ENCODE measurements around the gene EXOSC9. TPM values are rescaled to one million over a fixed set of nuclear protein-coding genes. Genes with fewer than 3 reads are reported as not detected.

The EXOSC9 gene
- total and polyA plus RNA-seq, 9 donors, result 25.2 to 33.1 (median 30.4) TPM

DNA sequence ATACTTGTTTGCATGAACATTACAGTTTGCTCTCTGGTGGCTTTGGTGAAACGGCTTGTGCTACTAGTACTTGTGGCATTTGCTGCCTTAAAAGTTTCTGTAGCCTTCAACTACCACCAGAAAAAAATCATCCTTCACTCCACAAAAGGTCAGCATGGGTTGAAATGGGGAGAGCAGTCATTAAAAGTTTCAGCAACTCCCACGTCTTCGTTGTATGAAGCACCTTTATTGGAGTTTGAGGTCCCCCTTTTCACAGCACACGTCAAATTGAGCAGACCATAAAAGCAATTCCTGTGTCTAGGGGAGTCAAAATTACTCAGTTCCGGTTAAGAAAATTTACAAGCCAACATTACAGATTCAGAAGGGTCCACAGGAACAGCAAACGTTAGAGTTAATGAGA, 45.5 kb downstream of the EXOSC9 start:
- no peaks in the 10 kb centered on the region for H3K4me1 ChIP-seq (ENCODE audit: control insufficient read depth, insufficient read depth, low read length)
- H3K9me3 ChIP-seq (replicated peaks; ENCODE audit: control insufficient read depth, low read depth, low read length), result no peaks in the 10 kb centered on the region
- WGBS (ENCODE audit: insufficient coverage), result 40% methylated on average over 1 of the region's 6 CpGs
- H3K27me3 ChIP-seq (ENCODE audit: control insufficient read depth, insufficient read depth, low read length), result no peaks in the 10 kb centered on the region
- no peak overlapping the region for H3K27ac ChIP-seq (ENCODE audit: low read length)
- no peak for DNase-seq
- peaks cover 6% of the 10 kb centered on the region for H3K36me3 ChIP-seq (ENCODE audit: control insufficient read depth, insufficient read depth, low read length)
- H3K4me3 ChIP-seq (ENCODE audit: low read length), result no peak overlapping the region

DNA sequence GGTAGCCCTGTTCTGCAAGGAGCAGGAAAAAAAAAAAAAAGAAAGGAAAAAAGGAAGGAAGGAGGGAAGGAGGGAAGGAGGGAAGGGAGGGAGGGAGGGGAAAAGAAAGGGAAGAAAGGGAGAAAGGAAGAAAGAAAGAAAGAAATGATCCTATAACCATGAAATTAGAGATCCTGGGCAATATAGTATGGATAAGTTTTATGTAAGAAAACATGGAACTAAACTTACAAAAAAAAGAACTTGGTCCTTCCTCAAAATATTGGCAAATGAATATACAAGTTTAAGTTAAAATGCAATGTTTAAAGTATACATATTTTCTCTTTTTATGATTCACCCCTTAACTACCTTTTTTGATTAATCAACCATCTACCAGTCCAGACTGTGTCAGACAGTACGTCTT, 50.2 kb downstream of the EXOSC9 start:
- no peak overlapping the region for H3K27ac ChIP-seq (ENCODE audit: low read length)
- H3K4me1 ChIP-seq (ENCODE audit: control insufficient read depth, insufficient read depth, low read length), result no peaks in the 10 kb centered on the region
- DNase-seq, result no peak
- H3K27me3 ChIP-seq (ENCODE audit: control insufficient read depth, insufficient read depth, low read length), result no peaks in the 10 kb centered on the region
- H3K4me3 ChIP-seq (ENCODE audit: low read length), result no peak overlapping the region
- WGBS (ENCODE audit: insufficient coverage), result no CpG with 5 or more reads among the region's 1 CpG
- no peaks in the 10 kb centered on the region for H3K9me3 ChIP-seq (replicated peaks; ENCODE audit: control insufficient read depth, low read depth, low read length)
- H3K36me3 ChIP-seq (ENCODE audit: control insufficient read depth, insufficient read depth, low read length), result peaks cover 6% of the 10 kb centered on the region

GRCh38 chr4:121860121-121860520, 59.0 kb downstream of the EXOSC9 start:
- peaks cover 8% of the 10 kb centered on the region for H3K36me3 ChIP-seq (ENCODE audit: control insufficient read depth, insufficient read depth, low read length)
- no peaks in the 10 kb centered on the region for H3K4me1 ChIP-seq (ENCODE audit: control insufficient read depth, insufficient read depth, low read length)
- no peak for DNase-seq
- H3K27ac ChIP-seq (ENCODE audit: low read length), result no peak overlapping the region
- no peak overlapping the region for H3K4me3 ChIP-seq (ENCODE audit: low read length)
- H3K27me3 ChIP-seq (ENCODE audit: control insufficient read depth, insufficient read depth, low read length), result no peaks in the 10 kb centered on the region
- H3K9me3 ChIP-seq (replicated peaks; ENCODE audit: control insufficient read depth, low read depth, low read length), result no peaks in the 10 kb centered on the region

DNA sequence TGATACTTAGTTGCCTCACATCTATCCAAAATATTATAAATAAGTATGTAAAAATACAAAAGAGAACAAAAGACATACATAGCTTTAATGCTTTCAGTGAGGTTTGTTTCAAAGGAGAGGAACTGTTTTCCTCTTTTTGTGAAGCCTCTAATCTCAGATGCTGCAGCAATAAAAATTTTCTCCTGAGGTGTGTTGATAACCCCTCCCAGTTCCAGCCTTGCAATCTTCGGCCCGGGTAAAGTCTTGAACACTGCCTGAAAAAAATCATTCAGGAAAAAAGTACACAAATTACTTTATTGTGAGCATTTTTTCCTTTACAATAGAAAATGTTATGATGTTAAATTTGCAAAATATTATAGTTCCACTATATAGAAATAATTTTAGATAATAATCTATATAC, 60.3 kb downstream of the EXOSC9 start:
- no peak for DNase-seq
- no CpG with 5 or more reads among the region's 2 CpGs for WGBS (ENCODE audit: insufficient coverage)

DNA sequence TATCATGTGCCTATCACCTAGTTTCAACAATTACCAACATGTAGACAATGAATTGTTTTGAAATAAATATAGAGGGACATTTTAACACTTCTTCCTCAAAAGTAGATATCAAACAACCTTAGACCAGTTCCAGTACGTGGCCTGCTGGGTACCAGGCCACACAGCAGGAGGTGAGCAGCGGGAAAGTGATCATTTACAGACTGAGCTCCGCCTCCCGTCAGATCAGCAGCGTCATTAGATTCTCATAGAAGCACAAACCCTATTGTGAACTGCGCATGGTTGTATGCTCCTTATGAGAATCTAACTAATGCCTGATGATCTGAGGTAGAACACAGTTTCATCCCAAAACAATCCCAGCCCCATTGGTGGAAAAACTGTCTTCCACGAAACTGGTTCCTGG, 62.7 kb downstream of the EXOSC9 start:
- peaks cover 4% of the 10 kb centered on the region for H3K36me3 ChIP-seq (ENCODE audit: control insufficient read depth, insufficient read depth, low read length)
- 81% methylated on average over 5 of the region's 7 CpGs for WGBS (ENCODE audit: insufficient coverage)
- H3K4me3 ChIP-seq (ENCODE audit: low read length), result no peak overlapping the region
- H3K27me3 ChIP-seq (ENCODE audit: control insufficient read depth, insufficient read depth, low read length), result no peaks in the 10 kb centered on the region
- no peaks in the 10 kb centered on the region for H3K4me1 ChIP-seq (ENCODE audit: control insufficient read depth, insufficient read depth, low read length)
- H3K9me3 ChIP-seq (replicated peaks; ENCODE audit: control insufficient read depth, low read depth, low read length), result no peaks in the 10 kb centered on the region
- no peak for DNase-seq
- H3K27ac ChIP-seq (ENCODE audit: low read length), result no peak overlapping the region

More for the DNA sequence above, 60.3 kb downstream of the EXOSC9 start:
- H3K27me3 ChIP-seq (ENCODE audit: control insufficient read depth, insufficient read depth, low read length), result no peaks in the 10 kb centered on the region
- H3K36me3 ChIP-seq (ENCODE audit: control insufficient read depth, insufficient read depth, low read length), result peaks cover 8% of the 10 kb centered on the region
- H3K4me1 ChIP-seq (ENCODE audit: control insufficient read depth, insufficient read depth, low read length), result no peaks in the 10 kb centered on the region
- H3K9me3 ChIP-seq (replicated peaks; ENCODE audit: control insufficient read depth, low read depth, low read length), result no peaks in the 10 kb centered on the region
- no peak overlapping the region for H3K4me3 ChIP-seq (ENCODE audit: low read length)
- H3K27ac ChIP-seq (ENCODE audit: low read length), result no peak overlapping the region

Other genes starting within 250 kb of the EXOSC9 start
- 201 TPM for gene ANXA5, start 104.3 kb upstream of the EXOSC9 start, total RNA-seq
- 100 to 1,000 TPM; 271 to 498 (median 310) TPM for gene ANXA5, start 104.3 kb upstream of the EXOSC9 start, polyA plus RNA-seq (ENCODE audit: insufficient read depth in 1 of 8, insufficient read length in 8 of 8, low replicate concordance in 1 of 8)
- 0.66 TPM for gene SMIM43, start 36.2 kb upstream of the EXOSC9 start, total RNA-seq
- gene SMIM43, start 36.2 kb upstream of the EXOSC9 start, polyA plus RNA-seq (ENCODE audit: insufficient read depth in 1 of 8, insufficient read length in 8 of 8, low replicate concordance in 1 of 8), result 1 to 10 TPM; 1.4 to 2.7 (median 1.9) TPM
- 15.0 TPM for gene CCNA2, start 22.6 kb downstream of the EXOSC9 start, total RNA-seq
- 10 to 100 TPM; 18.4 to 32.7 (median 23.3) TPM for gene CCNA2, start 22.6 kb downstream of the EXOSC9 start, polyA plus RNA-seq (ENCODE audit: insufficient read depth in 1 of 8, insufficient read length in 8 of 8, low replicate concordance in 1 of 8)
- gene BBS7, start 69.2 kb downstream of the EXOSC9 start, total RNA-seq, result 11.9 TPM
- gene BBS7, start 69.2 kb downstream of the EXOSC9 start, polyA plus RNA-seq (ENCODE audit: insufficient read depth in 1 of 8, insufficient read length in 8 of 8, low replicate concordance in 1 of 8), result 10 to 100 TPM in 7 of 8 donors, 1 to 10 TPM in 1; 10.0 to 18.1 (median 12.8) TPM
- gene TRPC3, start 150.7 kb downstream of the EXOSC9 start, total RNA-seq, result 0.93 TPM
- 1 to 10 TPM in 2 of 8 donors, under 1 TPM in 6; 0.52 to 1.7 (median 0.78) TPM for gene TRPC3, start 150.7 kb downstream of the EXOSC9 start, polyA plus RNA-seq (ENCODE audit: insufficient read depth in 1 of 8, insufficient read length in 8 of 8, low replicate concordance in 1 of 8)